CD1c-positive myeloid dendritic cell (primary cell): Measurements from ENCODE around the gene BLOC1S6.

Source experiments
- DNase-seq: peaks from one replicate; pipeline ENCODE4 v3.0.0-alpha.2; 2016; ENCODE audit errors: extremely low spot score

Gene BLOC1S6

DNA sequence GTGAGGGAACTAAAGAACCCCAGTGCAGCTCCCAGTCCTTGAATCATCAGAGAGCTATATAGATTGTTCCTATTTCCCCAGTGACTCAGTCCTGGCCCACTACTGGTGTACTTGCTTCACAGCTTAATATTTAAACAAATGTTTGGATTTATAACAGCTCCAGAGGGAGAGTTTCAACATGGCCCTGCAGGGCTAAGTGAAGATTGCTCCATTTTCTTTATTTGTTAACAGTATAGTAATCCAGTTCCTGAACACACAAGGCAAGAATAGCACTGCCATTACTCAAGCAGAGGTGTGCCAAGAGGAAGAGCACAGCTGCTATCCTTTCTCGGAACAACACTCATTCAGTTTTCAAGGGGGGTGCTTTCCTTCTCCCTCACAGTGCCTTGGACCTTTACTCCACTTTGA is 54.2 kb downstream of the BLOC1S6 start:
- peak; percentile 84 for DNase-seq

DNA sequence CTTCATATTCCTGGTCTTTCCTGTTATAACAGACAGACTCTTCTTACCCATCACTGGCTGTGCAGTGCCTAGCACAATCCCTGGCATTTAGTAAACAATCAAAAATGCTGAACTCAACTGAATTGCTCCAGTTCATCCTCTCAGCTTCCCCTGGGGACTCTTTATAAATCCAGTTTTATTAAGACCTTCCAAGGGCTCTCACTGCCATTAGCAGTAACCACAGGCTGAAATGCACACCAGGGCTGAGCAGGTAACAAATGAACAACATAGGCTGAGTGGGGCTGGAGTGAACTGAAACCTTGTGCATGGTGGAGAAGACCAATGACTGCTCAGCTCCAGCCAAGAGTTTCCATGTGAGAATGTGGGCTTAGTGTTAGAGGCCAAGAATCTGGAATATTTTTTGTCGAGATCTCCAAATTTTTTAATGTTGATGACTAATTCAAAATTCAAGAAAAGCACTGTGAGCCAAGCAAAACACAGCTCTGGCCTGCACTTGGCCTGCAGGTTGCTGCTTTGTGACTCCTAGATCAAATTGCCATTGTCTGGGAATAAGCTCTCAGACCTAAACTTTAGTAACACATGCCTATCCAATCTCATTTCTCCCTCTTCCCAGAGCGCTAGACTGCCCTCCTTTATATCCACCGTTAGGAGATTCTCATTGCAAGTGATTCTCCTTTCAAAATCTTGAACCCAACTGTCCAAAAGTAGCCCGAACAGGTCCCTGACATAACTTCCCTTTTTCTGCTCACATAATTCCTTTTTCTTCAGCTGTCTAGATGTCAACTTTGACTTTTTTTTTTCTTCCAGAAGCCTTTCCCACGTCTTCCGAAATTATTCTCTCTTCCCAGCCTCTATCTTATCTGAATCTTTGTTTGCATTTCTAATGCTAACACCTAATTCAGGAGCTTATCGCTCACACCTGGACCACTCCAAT is 55.1 kb downstream of the BLOC1S6 start:
- DNase-seq, result peak; percentile 60

DNA sequence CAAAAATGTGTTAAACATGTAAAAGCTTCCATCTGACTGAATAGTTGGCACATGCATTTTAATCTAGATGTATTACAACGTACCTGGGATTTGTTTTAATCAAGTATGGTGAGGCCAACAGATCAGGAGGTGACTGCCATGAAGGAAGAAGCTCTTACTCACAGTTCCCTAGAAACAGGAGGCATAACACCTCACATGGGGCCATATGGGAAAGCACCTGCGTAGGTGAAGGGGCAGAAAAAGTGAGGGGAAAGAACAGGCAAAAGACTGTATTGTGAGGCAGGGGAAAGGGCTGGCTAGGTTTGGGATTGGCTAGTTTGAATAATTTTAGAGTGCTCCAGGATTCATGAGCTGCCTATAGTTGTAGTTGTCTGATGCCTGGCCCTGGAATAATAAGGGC is 57.3 kb downstream of the BLOC1S6 start:
- no peak for DNase-seq

DNA sequence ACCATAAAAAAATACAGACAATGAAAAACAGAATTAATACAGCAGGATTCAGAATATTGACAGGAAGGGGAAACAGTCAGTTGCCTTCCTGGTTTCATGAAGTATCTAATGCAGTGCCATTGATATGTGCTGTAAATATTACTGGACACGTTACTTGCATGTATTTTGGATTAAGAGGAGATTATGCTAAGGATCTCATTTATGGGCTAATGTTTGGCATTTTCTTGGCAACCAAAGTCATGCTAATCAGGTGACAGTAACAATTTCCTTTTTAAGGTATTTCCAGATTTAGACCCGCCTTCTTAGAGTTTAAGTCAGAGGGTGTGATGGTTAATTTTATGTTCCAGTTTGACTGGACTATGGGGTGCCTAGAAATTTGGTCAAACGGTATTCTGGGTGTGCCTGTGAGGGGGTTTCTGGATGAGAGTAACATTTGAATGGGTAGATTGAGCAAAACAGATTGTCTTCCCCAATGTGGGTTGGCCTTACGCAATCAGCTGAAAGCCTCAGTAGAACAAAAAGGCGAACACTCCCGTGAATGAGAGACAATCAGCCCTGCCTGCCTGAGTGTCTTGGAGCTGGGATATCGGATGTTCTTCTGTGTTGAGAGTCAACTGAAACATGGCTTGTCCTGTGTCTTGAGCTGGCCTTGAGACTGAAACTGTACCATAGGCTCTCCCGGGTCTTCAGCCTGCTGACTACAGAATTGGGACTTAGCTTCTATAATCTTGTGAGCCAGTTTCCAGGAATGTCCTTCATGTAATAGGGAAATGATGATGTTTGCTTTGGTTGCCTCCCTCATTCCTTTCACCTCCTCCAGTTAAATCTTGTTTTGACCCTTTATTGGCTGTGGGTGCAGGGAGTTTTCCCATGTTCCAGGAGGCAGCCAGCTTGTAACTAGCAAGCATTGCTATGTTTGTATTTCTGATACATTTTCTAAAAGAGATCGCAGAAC is 58.1 kb downstream of the BLOC1S6 start:
- DNase-seq, result peak; percentile 82

DNA sequence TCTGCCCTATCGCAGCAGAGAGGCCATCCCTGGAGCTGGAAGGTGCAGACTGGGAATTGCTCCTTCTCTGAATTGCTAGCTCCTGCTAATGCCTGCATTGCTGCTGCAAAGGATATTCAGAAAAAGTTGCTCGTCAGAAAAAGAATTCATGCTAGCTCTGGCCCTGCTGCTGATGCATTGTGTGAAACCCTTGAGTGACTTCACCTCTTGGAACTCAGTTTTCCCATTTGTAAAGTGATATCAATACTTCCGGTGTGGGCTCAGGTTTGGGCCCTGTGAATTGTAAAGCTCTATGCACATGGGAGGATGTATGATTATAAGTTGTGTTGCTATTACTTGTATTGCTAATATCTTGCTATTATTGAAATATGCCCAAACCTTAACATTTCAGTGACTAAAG is 59.0 kb downstream of the BLOC1S6 start:
- DNase-seq, result no peak

DNA sequence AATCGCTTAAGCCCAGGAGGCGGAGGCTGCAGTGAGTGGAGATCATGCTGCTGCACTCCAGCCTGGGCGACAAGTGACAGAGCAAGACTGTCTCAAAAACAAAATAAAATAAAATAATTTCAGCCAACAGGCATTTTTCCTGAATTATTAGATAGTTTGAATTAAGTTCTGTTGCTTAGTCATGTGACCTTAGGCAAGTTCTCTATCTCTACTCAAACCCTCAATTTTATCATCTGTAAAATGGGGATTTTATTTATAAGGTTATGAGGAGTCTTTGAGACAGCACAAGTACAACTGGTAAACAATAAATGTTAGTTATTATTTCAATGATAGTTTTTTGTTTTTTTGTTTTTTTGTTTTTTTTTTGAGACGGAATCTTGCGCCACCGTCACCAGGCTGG is 60.6 kb downstream of the BLOC1S6 start:
- no peak for DNase-seq

DNA sequence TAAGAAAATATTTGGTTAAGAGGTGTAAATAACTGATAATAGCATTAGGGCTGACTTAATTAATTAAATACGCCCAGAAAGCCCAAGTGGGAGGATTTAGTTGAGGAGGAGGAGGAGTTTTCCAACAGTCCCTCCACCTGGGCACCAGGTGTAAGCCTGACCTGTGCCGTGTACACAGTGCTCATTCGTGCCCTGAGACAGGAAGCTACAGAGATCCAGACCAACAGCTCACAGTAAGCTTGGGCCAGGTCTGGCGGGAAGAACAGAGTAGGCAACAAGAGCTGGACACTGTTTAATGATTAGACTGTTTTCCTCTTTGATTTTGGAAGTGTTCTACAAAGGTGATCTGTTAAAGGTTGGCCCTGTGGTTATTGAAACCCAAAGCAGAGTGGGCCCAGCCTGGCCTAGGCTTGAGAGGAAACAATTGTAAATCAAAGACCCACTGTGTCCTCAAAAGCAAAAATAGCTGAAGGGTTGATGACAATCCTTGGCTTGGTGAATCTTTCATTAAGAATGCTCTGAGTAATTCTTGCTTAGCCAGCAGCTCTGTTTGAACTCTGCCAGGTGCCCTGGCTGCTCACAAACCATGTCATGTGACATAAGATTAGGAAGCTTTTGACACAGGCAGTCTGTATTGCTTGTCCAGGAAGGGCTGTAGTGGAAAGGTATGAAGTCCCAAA is 61.5 kb downstream of the BLOC1S6 start:
- no peak for DNase-seq

DNA sequence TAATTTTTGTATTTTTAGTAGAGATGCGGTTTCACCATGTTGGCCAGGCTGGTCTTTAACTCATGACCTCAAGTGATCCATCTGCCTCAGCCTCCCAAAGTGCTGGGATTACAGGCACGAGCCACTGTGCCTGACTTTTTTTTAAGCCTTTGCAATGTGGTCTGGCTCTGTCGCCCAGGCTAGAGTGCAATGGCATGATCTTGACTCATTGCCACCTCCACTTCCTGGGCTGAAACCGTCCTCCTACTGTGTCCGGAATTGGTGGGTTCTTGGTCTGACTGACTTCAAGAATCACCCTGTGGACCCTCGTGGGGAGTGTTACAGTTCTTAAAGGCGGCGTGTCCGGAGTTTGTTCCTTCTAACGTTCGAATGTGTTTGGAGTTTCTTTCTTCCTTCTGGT is 62.8 kb downstream of the BLOC1S6 start:
- DNase-seq, result peak; percentile 92

DNA sequence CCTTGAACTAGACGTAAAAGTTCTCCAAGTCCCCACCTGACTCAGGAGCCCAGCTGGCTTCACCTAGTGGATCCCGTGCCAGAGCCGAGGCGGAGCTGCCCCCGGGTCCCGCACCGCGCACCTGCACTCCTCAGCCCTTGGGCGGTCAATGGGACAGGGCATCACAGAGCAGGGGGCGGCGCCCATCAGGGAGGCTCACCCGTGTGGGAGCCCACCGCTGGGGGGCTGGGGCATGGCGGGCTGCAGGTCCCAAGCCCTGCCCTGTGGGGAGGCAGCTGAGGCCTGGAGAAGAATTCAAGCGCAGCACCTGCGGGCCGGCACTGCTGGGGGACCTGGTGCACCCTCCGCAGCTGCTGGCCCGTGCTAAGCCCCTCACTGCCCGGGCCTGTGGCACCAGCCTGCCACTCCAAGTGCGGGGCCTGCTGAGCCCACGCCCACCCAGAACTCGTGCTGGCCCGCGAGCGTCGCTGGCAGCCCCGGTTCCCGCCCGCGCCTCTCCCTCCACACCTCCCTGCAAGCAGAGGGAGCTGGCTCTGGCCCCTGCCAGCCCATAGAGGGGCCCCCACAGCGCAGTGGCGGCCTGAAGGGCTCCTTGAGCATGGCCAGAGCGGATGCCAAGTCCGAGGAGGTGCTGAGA is 63.8 kb downstream of the BLOC1S6 start:
- no peak for DNase-seq

DNA sequence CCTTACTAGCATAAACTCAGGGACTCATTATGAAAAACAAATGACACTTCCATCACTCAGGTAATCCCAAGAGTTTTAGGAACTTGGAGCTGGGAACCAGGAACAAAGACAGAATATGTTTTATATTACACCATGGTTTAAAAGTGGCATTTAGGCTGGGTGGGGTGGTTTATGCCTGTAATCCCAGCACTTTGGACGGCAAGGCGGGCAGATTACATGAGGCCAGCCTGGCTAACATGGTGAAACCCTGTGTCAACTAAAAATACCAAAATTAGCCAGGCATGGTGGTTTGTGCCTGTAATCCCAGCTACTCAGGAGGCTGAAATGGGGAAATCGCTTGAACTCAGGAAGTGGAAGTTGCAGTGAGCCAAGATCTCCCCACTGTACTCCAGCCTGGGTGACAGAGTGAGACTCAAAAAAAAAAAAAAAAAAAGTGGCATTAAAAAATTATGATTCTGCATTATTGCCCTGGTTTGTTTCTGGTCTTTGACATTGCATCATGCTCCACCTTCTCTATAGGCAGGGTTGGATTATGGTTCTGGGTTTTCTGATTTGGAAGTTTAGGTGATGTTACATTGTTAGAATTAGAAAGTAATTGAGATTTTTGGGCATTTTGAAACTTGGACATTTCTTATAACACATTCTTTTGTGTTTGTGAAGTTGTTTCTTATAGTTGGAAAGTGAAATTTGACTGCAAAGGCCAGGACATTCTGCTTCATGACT is 66.7 kb downstream of the BLOC1S6 start:
- peak; percentile 87 for DNase-seq

DNA sequence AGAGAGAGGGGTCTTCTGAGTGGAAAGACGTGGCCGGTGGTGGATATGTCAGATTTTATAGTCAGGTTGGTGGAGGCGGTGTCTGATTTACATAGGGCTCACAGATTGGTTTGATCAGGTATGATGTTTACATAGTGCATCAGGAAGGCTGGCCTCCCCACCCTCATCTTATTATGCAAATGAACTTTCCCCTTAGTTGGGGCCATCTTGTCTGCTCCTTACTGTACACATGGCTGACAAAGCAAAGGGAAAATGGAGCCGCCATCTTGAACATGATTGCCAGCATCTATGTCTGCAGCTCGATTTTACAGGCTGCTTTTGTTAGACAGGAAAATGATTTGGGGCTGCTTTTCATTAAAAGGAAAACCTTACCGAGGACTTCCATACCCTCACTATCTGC is 67.6 kb downstream of the BLOC1S6 start:
- no peak for DNase-seq

DNA sequence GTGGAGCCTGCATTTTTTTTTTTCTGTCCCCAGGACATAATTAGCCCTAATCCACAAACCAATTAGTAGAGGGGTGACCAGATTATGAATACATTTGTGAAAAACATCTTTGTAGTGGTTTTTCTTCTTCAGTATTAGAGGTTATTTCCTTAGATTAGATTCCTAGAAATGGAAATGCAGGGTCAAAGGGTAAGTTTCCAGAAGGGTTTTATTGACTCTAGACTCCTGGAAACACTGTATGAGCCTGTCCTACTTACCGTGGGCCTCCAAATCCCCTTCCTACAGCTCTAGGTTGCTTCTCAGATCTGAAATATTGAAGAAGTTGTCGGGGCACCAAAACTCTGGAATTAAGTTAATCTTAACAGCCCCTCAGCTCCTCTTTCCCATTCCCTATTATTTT is 70.1 kb downstream of the BLOC1S6 start:
- DNase-seq, result no peak

DNA sequence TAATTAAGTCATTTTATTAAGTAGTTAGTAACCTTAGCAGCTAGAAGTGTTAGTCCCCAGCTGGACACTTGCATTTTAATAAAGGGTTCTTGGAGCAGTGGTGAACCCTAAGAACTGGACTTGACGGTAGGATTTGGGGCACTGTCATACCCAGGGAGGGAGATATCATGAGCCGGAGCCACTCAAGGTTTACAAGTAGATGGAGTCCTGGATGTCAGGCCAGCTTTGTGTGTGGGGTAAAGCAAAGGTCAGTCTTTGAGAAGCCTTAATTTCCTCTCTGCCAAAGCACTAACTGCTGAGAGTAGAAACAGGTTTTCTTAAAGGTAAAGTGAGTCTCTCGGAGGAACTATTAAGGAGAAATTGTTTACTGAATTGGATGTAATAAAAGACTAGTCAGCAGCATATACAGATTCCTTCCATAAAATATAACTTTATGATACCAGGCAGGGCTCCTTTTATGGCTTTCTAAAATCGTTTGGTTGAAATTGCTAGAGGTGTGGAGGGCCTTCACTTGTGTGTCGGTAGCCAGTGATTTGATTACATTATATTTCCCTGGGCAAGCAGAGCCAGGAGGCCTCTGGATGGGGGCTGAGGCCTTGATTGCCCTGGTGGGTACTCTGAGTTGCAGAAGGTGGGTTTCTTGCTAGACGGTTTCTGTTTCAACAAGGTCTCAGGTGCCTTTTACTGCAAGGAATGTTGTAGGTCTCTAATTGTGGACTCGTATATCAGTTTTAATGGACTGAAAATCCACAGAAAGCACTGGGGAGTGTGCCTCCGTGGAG is 70.8 kb downstream of the BLOC1S6 start:
- DNase-seq, result no peak
